ENCODE results near the gene SMS.

SMS gene

GRCh38 chrX:21986596-21986995 is 46.1 kb downstream of the SMS start:
- DNase-seq, result no peak

- DNase-seq, result peak; percentile 5
Measured at GRCh38 chrX:21989384-21989783, 48.9 kb downstream of the SMS start.

- peak; percentile 3 for DNase-seq
Measured at GRCh38 chrX:21990832-21991231, 50.3 kb downstream of the SMS start.

GRCh38 chrX:21991504-21991903 is 51.0 kb downstream of the SMS start:
- DNase-seq, result no peak

DNA sequence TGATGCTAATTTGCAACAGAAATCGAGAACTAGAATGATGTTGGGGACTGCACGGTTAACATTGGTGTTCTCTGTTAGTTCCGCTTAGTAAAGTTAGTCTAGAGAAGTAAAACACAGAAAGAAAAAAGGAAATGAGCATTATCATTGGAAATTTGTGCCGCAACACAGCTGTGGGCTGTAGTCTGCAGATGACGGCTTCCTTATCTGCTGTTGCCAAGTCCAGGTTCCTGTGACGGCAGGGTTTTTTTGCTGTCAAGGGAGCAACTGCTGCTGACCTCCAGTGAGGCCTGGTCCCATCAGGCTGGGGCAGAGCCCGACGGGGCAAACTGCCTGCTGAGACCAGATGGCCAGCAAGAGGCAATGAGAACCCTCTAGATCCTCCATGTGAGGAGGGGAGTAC is 52.8 kb downstream of the SMS start:
- no peak for DNase-seq

DNA sequence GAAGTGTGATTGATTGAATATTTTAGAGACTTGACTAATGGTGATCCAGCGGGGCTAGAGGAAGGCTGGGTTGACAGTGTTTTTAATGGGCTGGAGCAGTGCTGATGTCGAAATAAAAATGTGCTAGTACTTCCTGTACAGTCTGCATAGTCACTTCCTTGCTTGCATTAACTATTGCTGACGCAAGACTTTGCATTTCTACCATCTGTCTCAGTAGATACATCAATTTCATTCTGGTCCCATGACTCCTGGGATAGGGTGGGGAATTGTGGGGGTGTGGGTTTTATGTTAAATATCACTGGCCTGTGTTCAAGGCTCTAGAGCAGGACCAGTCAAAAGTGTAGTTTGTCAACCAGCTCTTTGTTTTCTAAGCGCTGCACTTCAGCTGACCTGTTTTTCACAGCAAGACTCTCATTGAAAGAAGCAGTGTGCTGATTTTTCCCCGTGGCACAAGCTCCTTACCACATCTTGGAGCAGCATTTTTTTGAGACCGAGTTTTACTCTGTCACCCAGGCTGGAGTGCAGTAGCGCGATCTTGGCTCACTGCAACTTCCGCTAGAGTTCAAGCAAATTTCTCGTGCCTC is 56.5 kb downstream of the SMS start:
- DNase-seq, result no peak

DNA sequence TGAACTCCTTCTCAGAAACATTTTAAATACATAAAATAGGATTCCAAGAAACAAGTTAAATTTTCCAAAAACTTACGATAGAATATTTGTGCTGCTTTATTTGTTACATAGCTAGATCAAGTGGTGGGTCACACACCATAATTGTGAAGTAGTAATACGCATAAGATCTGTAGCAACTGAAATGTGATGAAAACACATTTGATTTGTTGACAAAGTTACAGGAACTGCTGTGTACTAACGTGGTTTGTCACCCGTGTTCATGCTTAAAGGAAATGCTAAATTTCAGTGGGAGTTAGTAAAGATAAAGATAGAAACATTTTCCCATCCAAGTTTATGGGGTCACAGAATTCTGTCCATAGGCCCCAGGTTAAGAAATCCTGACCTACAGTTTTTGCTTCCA is 57.5 kb downstream of the SMS start:
- DNase-seq, result no peak

DNA sequence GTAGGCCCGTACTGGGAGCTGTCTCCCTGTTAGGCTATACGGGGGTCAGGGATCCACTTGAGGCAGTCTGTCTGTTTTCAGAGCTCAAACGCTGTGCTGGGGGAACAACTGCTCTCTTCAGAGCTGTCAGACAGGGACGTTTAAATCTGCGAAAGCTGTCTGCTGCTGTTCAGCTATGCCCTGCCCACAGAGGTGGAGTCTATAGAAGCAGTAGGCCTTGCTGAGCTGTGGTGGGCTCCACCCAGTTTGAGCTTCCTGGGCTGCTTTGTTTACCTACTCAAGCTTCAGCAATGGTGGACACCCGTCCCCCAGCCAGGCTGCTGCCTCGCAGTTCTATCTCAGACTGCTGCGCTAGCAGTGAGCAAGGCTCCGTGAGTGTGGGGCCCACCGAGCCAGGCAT is 64.4 kb downstream of the SMS start:
- DNase-seq, result no peak

GRCh38 chrX:22012051-22012450 is 71.5 kb downstream of the SMS start:
- no peak for DNase-seq

- DNase-seq, result no peak
Measured at GRCh38 chrX:22012931-22013330, 72.4 kb downstream of the SMS start.

GRCh38 chrX:22015139-22015750 is 74.7 kb downstream of the SMS start:
- DNase-seq, result no peak

DNA sequence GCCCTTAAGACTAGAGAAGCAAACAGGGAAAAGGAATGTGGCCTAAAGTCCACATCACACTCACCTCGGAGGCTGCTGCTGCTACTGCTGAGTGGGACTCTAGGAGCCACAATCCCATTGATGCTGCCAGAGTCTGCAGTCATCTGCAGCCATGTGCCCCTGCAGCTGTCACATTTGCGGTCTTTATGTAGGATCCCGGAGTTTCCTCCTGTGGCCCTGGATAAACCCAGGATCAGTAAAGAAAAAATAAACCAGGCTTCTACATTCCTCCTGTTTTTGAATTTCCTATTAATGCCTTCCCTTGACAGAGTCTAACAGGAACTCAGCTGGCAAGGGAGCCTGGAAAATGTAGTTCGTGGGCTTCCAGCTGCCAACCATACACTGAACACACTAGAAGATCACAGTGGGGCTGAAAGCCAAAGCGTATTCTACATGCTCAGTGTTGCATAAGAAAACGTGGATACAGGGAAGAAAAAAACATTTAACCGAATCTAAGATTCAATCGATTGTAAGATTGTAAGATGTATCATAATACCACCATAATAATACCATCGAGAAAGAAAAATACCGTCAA is 81.3 kb downstream of the SMS start:
- DNase-seq, result no peak

GRCh38 chrX:22024577-22024976 is 84.1 kb downstream of the SMS start:
- no peak for DNase-seq

DNA sequence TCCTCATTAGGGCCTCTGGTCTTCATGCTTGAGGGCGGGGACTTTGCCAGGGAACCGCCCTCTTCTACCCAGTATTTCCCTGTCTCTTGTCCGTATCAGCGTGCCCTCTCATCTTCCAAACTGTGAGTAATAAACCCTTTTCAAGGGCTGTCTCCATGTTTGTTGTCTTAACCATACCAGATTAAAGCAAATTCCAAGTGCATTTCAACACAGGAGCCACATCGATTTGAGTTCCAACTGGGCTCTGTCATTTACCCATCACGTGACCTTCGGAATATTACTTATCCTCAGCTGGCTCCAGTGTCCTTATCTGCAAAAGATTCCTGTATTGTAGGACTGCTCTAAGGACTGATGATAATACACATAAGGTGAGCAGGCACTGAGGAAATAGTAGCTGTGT is 85.2 kb downstream of the SMS start:
- no peak for DNase-seq

GRCh38 chrX:22026731-22027130 is 86.2 kb downstream of the SMS start:
- DNase-seq, result no peak

- DNase-seq, result no peak
Measured at GRCh38 chrX:22032084-22032483, 91.6 kb downstream of the SMS start, which contains the start of gene PHEX. PHEX (plus strand) TSS chrX:22032325; CDS start chrX:22033006, 681 bp downstream.

DNA sequence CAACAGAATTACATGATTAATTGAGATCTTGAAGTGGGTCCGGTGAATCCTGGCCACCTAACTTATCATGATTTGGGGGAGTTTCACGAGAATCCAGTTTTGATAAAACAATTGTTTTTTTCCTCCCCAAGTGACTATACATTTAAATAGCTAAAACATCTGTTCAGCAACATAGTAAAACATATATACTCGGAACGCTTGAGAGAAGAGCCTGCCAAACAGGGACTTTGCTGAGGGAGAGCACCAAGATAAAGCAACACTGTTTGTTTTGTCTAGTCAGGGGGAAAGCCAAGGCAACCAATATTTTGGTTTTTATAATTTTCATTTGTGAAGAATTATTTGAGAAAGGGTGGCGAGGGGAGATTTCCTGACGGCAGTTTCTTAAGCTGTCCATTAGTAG is 92.0 kb downstream of the SMS start:
- DNase-seq, result no peak

- DNase-seq, result no peak
Measured at GRCh38 chrX:22033818-22034217, 93.3 kb downstream of the SMS start.

DNA sequence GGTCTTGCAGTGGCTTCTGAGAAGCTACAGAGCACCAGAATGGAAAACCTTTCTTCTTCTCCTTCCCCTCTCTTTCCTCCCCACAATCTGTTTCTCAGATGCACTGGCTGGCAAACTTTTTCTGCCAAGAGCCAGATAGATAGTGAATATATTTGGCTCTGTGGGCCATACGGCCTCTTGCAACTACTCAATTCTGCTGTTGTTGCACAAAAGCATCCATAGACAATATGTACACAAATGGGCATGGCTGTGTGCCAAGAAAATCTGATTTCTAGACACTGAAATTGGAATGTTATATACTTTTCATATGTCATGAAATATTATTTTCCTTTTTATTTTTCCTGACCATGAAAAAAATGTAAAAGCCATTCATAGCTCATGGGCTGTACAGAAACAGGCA is 94.7 kb downstream of the SMS start:
- no peak for DNase-seq

GRCh38 chrX:22037225-22037624 is 96.7 kb downstream of the SMS start:
- no peak for DNase-seq

DNA sequence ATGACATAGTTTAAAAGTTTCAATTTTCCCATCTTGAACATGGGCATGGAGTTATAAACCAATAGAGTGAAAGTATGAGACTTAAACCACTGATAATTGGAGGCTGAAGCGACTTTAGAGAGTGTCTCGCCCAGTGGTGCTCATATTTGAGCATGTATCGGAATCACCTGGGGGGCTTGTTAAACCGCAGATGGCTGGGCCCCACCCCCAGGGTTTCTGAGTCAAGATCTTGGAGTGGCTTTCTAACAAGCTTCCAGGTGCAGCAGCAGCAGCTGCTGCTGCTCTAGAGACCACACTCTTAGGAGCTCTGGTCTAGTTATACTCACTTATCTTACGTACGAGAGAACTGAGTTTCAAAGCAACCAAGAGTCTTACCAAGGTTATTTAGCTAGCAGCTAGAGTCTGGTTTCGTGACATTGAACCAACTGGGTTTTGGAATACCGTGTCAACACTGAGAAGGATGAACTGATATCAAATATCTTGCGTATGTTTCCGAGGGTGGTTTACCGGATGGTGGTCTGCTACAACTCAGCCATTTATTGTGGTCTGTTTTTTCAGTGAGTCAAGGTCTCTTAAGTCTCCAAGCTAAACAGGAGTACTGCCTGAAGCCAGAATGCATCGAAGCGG is 97.5 kb downstream of the SMS start:
- DNase-seq, result no peak

DNA sequence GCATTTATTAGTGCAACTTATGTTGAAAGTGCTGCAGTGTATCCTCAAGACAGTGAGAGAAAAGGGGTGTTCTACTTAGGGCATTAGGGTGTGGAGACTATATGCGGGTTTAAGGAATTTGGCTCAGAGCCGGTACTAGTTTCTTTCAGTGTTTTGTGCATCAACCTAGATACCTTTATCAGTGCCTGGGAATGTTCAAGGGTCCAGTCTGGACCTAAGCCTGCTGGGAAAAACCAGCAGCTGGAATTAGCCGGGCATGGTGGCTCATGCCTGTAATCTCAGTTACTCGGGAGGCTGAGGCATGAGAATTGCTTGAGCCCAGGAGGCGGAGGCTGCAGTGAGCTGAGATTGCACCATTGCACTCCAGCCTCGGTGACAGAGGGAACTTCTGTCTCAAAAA is 99.0 kb downstream of the SMS start:
- DNase-seq, result no peak

- DNase-seq, result no peak
Measured at GRCh38 chrX:22040184-22040583, 99.7 kb downstream of the SMS start.

- DNase-seq, result no peak
Measured at GRCh38 chrX:22041907-22042530, 101.5 kb downstream of the SMS start.
